GM18499 (cell line): ENCODE results near the gene HOXB6.

ENCODE experiments used
- ATAC-seq: cut with Tn5 transposase; IDR thresholded peaks from one replicate; pipeline ENCODE4 v1.9.1; 2021; ENCODE audit warnings: moderate number of reproducible peaks; ENCODE audit not compliant: insufficient read depth, unreplicated experiment

HOXB6 gene

DNA sequence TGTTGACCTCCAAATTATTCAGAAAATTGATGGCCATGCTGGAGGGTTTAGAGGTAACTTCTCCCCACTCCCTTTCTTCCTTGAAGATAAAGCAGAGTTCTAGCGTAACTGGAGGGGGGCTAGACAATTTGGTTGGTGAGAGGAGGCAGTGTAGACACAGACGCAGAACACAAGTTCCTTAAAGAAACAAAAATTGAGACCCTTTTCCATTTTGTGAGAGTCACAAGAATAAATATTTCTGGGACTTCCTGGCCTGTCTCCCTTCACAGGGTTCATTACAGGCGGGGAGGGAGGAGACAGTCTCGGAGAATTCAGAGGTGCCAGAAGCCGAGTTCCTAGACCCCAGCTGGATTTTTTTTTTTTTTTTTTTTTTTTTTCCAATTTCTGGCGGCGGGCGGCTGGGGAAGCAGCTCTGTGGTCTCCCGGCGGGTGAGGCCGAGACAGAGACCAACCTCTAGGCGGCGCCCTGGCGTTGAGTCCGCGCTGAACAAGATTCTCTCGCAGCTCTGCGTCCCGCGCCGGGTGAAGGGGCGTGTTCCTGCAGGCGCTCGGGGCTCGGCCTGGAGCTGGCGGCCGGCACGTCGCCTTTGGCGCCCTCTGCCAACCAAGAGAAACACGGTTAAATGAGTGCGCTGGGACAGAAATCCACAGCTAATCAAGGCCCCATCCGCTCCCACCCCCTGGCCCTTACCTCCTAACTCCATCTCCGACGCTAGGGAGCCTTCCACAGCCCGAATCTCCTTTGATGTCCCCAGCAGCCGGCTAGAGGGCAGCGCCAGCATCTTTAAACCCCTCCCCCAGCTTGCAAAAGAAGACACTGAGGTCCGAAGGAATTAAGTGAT lies 31.6 kb upstream of the HOXB6 start:
- no peak for ATAC-seq

DNA sequence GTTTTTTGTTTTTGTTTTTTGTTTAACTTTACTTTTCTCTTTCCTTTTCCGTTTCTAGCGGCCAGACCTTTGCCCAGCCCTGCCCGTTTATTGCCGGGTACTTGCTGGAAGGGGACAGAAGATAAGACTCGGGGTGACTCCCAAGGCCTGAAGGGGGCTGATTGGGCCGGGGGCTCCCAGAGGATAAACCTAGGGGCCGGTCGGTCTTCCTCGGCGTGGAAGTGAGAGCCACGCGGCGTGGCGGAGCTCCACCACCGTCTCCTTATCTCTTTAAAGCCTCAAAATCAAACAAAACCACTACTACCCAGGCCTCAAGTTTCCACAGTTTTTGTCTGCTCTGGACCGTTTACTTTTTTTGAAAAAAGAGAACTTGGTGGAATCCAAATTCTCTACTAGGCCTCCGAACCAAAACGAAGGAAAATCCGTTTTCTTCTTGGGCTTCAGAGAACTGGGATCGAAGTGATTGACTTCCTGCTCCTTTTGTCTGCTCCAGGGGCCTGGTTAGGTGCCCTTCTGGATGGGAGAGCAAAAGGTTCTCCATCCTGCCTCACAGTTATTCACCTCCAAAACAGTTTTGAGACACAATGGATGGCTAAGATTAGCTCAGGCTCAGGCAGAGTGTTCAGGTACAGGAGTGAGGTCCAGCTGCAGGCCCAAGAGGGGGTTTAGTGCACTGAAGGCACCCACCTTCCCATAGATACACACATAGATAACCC lies 29.9 kb upstream of the HOXB6 start:
- ATAC-seq, result no peak

DNA sequence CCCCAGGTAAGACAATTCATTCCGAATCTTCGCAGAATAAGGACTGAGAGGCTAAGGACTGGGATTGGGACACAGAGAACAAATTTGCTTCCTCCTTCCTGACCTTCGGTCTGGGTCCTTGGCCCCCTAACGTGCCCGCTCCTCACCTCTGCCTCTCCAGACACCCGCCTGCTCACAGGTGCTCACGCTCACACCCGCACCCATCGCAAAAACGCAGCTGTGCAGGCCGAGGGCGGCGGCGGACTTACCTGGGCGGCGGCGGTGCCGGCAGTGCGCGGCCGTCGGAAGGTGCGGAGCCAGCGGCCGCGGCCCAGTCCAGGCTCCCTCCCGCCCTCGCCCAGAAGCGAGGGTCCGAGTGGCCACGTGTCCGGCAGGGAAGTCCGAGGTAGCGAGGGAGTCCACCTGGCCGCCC lies 28.5 kb upstream of the HOXB6 start:
- ATAC-seq, result no peak

DNA sequence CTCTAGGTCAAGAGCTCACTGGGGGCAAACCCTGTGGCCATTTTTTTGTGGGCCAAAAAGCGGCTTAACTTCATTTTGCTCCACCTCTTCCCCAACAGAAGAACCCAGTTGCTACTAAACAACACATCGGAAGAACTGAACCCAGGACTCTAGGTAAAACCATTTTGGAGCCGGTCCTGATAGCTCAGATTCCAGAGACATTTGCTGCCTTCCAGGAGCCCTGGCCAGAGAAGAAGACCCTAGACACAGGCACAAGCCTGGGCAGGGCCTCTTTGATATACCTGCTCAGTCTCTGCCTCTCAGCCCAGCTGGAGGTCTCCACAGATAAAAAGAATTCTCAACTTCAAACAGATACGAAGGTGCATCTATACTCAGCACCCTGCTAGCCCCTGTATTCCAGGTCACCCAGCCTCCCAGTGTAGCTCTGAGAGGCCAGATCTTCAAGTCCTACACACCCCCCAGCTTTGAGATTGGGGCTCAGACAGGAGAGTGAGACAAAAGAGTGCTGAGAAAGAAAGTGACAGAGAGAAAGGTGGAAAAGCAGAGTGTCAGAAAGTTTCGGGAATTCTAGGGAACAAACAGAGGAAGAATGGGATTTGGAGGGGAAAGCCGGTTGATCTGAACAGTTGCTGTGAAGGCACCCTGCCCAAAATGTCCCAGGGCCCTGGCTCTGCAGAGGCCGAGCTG lies 27.9 kb upstream of the HOXB6 start:
- ATAC-seq, result no peak

DNA sequence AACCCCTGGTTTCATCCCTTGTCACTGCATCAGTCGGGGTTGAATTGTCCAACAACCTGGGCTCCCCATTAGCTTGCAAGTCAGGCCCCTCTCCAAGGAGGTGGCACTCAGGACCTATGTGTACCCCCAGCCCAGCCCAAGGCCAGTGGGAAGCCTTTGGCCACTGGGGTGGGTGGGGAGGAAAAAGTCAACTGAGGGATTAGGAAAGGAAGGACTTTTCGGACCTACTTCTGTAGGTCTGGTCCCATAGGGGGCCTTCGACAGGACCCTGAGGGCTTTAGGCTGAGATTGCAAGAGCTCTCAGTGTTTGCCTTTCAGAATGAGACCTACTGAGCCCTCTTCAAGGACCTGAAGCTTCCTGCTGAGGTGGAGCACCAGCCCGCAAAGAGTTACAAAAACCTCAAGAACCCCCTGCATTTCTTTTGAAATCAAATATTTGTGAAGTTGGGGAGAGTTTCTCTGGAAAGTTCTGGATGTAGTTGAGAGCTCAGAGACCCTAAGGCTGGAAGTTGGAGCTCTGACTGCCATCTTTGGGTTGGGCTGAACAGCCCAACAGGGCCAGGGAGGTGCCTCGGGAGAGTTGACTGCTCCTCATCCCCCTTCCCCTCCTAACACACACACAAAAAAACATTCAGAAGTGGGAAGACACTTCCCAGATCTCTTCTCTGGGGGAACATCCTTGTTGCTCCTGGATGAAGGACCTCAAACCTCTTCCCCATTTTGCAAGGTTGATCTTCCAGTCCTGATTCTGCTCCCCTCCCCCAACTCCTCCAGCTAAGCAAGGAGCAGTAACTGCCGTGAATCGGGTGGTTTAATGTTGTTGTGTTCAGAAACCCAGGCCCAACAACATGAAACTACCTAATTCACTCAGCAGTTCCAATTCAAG lies 27.1 kb upstream of the HOXB6 start:
- ATAC-seq, result no peak

DNA sequence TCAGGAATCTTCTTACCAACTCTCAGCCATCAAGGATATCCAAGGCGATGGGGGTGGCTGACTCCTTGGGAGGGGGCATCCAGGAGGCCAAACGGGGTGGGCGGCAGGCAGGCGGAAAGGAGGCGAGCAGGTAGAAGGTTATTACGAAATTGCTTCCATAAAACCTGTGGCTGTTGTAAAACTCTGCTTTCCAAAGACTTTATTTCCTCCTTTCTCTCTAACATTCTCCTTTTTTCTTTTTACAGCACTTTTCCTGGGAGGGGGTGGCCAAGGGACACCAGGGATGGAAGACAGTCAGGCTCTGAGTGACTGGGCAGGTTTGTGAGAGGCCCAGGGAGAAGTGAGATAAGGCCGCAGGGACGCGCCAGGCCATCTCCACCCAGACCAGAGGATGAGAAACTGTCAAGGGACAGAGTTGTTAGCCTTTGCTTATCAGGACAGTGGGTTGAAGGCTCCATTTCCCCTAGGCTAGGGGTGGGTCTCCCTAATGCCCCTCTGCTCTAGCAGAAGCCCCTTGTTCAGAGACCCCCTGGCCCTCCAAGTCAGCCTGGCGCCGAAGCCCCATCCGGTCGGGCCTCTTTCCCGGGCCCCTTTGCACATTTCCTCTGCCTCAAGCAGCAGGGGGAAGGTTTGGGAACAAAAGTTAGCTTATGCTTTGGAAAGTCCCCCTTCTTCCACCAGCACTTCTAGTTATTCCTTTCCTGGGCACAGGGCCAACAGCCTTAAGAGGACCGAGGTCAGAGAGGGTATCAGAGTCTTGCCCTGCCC lies 26.3 kb upstream of the HOXB6 start:
- ATAC-seq, result no peak

DNA sequence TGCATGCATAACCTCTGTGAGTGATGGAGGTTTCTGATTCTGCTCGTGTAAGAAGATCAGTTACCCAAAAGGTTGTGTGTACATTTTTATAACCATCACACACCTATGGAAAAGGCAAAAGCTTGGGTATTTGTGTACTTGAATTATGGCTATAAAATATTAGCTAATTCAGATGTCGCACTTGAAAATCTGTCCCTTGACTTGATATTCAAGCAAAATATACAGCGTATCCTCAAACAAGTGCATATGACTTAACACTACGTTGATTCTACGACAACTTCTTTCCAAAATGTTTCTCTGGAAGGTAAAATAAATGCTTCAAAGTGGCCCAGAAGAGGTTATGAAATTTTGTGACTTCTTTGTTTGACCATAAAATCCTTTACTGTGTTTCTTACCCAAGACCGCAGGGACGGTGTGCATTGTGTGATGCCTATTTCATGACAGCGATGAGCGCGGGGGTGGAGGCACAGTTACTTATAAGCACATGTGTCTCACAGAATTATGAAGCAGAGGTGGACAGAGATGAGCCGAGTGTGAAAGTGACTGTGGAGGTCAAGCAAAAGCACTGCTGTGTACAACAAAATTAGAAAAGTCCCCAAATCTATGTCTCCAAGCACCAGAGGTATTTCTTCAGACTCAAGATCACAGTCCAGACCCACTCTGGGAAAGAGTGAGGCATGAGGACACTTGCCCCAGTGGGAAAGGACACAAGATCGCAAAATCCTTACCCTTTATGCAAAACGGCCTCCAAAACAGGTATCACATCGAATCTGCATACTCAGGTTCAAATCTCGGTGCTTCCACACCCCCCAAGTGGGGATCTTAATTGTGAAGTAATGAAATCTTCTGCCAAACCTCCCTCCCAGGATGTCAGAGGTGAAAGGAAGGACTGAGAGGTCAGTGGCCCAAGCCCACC lies 25.5 kb upstream of the HOXB6 start:
- no peak for ATAC-seq

DNA sequence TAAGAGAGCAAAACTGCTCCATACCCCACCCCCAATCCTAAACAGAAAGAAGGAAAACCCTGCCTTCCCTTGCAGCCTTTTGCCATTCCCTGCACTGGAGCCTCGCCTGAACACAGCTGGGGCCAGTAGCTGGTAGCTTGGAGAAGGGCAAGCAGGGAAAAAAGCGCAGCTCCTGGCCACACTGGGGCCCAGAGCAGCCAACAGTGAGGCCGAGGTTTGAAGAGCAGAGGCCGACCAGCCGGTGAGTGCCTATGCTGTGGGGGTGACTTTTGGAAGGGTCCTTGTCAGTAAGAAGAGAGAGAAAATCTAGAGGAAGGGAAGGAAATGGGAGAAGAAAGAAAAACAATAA lies 24.6 kb upstream of the HOXB6 start:
- ATAC-seq, result no peak

DNA sequence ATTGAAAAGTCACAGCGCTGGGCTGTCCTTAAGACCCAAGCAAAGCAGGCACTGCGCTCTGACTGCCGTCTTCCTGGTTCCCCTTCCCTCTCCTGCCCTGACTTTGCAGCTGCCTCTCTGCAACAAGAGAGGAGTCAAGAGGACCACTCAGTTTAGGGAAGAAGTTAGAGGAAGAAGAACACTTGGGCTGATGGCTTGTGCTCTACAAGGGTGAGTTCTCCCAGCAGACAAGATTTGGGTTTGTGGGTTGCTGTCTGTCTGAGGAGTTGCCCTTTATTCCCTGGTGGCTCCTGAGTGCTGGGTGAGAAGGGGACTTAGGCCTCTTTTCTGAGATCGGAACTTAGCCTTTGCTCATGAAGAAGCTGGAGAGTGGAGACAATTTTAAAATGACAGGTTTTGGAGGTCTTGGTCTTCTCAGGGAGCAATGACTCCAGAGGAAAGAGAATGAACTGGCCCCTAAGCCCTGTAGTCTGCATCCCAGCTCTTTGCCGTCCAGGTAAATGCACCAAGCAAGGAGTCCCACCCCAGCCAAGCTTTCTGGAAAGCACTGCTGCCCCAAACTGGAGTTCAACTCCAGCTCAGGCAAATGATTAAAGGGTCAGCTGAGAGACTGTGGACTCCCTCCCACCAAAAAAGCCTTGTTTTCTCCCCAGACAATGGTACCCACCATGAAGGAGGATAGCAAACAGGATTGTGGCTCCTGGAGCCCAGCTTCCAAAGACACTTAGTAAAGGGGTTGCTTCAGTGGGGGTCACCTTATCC lies 24.0 kb upstream of the HOXB6 start:
- ATAC-seq, result no peak

DNA sequence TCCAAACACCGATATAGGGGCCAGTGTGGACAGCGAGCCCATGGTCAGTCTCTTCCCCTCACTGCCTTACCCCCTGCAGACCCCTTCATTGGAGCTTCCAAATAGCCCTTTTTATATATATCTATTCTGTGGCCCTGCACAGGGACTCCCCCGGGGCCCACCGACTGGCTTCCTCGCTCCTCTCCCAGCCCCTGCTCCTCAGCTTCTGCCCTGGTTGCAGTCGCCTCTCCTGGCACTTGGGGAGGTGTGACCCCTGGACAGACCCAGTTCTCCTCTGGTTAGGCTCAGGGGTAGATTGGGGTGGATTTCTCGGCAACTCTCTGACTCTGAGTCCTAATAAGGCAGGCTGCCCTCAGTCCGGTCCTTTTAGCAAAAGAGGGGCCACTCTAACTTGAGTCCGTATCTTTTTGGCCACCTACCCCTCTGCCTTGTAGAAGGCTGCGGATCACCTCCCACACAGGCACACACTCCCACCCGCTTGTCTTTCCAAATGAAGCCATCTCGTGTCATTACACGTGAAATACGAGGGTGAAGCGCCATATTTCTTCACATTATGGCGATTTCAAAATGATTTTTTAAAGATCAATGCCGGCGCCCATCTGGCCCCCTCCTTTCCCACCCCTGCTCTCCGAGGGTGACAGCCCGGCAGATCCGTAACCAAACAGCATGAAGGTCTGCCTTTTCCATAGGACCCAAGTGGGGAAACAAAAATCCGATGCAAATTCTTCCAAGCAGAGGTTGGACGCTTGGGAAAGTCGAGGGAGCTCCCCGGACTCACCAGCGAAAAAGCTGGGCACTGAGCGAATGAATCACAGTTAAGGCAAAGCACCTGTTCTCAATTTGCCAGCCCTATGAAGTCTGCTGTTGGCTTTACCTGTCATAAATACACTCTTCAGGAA lies 23.1 kb upstream of the HOXB6 start:
- no peak for ATAC-seq

DNA sequence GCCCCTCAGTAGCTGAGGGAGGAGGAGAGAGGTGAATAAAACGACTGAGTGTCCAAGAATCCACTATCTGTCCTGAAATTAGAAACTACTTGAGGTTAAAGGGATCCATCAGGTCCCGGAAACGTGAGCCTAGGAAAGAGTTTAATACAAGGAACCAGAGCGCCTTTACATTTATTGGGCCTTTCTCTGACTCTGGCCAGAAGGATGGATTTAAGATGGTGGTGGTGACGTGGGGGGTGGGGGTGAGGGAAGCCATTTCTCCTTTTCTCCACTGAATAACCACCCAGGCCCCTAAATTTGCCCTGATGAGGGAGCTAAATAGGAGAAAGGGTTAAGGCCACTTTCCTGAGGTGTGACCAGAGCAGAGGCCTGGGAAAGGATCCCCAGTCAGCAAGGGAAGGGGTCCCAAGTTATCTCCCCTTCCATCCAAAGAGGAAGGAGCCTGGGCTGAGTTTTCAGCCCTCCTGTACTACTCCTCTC lies 22.4 kb upstream of the HOXB6 start:
- ATAC-seq, result no peak

DNA sequence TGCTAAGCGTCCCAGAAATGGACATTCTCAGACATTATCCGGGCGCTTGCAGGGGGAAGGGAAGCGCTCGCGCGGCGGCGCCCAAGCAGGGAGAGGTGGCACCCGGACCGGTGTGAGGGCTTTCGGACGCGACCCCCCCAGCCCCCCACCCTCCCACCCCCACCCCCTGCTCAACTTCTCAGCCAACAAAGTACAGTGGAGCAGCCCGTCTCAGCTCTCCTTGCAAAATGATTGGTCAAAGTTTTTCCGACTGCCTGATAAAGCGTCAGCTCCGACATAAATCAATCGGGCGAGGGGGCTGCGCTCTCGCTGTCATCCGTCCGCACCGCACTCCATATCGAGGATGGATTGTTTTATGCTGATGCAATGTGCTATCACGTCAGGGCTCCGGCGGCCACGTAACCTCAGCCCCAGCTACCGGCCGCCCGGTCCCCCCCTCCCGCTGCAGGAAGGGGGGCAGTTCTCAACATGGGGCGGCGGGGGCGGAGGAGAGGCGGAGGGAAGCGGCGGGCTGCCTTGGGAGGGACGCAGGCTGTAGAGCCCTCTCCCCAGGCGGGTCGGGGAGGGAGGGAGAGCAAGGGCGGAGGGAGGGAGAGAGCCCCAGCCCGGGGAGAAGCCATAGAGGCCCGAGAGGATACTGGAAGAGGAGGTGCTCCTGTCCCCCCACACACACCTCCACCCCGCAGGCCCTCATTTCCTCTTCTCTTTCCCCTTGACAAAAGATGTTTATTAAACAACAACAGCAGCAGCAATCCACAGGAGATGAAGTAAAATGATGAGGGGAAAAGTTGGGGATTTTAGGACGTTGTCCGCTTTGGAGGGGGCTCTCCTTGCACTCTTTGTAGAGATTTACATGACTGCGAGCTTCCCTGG lies 21.7 kb upstream of the HOXB6 start, which contains the start of gene HOXB9:
Gene HOXB9, minus strand, starts transcription at position 114 of the 873 bp plus-strand sequence. Its CDS starts 89 bp downstream, at position 25.
- ATAC-seq, result no peak

DNA sequence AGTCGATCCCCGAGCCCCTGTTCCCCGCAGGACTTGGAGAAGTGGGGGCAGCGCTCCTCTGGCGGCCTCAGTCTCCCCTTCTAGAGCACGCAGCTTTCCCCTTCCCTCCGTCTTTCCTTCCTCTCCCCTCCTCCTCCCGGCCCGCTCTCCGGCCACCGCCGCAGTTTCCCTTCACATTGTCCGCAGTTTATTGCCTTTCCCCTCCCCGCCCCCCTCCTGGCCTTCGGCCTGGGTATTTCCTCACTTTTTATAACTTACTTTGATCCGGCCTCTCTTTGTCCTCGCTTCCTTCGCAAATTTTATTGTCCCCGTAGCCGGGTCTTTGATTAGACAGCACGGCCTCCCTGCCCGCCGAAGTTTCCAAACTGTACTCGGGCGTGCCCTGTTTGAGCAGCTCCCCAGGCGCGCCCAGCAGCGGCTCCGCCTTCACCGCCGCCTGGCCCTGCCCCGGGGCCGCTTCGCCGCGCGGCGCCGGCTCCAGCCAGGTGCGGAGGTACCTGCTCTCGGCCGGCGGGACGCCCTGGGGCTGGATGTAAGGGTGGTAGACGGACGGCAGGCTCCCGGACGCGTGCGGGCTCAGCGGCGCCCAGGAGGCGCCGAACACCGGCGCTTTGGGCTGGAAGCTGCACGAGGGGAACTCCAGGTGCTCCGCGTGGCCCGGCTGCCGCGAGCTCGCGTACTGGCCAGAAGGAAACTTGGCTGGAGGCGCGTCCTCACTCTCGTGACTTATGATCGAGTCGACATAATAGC lies 20.9 kb upstream of the HOXB6 start:
- no peak for ATAC-seq

DNA sequence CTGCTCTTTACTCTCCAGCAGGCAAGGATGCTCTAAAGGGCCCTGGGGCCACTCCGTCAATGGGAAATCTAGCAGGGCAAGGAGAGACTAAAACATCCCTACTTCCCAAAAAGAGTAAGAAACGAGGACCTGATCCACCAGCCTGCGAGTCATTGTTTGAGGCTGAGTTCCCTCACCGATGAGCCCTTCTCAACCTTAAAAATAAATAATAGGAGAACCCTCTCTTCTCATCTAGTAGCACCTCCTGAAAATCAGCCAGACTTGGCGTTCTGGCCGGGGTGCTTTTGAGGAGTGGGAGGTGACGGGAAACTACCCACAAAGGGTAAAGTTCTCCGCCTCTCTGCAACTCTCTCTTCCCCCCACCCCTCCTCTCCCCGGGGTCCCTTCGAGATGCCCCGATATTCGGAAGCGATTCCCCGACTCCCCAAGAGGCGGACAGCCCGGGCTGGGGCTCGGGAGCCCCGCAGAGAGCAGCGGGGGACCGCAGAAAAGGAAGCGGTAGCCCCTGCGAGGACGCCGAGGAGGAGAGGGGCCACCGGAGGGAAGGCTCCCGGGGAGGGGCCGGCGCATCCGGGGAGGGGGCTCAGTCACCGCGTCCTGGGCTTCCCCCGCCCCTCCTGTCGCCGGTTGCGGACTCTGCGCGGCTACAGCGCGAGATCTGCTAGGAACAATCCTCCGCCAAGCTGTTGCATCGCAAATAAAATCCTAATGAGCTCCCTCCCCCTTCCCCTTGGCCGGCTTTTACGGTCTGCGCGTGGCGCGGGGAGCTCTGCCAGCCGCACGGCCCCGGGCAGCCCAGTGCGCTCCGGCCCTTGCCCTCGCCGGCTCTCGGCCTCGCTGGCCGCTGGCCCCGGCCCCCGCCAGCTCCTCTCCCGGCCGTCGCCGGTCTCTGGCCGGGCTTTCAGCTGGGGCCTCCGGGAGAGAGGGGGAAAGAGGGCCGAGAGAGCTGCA lies 20.0 kb upstream of the HOXB6 start:
- ATAC-seq, result no peak
